Adipocyte (in vitro differentiated cells): Measurements from ENCODE around the gene CST7.

Experiments
- DNase-seq: peaks from one replicate; pipeline ENCODE4 v3.0.0-alpha.2; 2015; ENCODE audit warnings: low read depth
- H3K27me3 ChIP-seq: replicated peaks from 2 replicates; pipeline ENCODE4 v1.7.0; 2013; ENCODE audit warnings: mild to moderate bottlenecking, low read length, moderate library complexity; ENCODE audit not compliant: control insufficient read depth, insufficient read depth
- H3K36me3 ChIP-seq: 2 replicates; pipeline ENCODE4 v1.7.0; 2013; ENCODE audit warnings: low read length, mild to moderate bottlenecking, moderate library complexity; ENCODE audit not compliant: control insufficient read depth, insufficient read depth, severe bottlenecking
- H3K4me1 ChIP-seq: 2 replicates; pipeline ENCODE4 v1.7.0; 2013; ENCODE audit warnings: mild to moderate bottlenecking, low read length, moderate library complexity; ENCODE audit not compliant: control insufficient read depth, insufficient read depth
- H3K4me3 ChIP-seq: 2 replicates; pipeline ENCODE4 v1.7.0; 2013; ENCODE audit warnings: mild to moderate bottlenecking, low read length, moderate library complexity
- H3K9ac ChIP-seq: 2 replicates; pipeline ENCODE4 v1.7.0; 2013; ENCODE audit warnings: mild to moderate bottlenecking, low read length, moderate library complexity
- H3K9me3 ChIP-seq: 2 replicates; pipeline ENCODE4 v1.7.0; 2013; ENCODE audit warnings: mild to moderate bottlenecking, low read length, moderate library complexity; ENCODE audit not compliant: control insufficient read depth

The CST7 gene

GRCh38 chr20:24960861-24961260 lies 11.8 kb downstream of the CST7 start:
- DNase-seq = no peak
- Histone ChIP-seq H3K4me1 (peaks cover 10% of the 10 kb centered on the region), H3K9me3 (no peaks in the 10 kb centered on the region), H3K9ac (no peak overlapping the region), H3K36me3 (peaks cover 93% of the 10 kb centered on the region), H3K27me3 (no peaks in the 10 kb centered on the region), H3K4me3 (no peak overlapping the region)

DNA sequence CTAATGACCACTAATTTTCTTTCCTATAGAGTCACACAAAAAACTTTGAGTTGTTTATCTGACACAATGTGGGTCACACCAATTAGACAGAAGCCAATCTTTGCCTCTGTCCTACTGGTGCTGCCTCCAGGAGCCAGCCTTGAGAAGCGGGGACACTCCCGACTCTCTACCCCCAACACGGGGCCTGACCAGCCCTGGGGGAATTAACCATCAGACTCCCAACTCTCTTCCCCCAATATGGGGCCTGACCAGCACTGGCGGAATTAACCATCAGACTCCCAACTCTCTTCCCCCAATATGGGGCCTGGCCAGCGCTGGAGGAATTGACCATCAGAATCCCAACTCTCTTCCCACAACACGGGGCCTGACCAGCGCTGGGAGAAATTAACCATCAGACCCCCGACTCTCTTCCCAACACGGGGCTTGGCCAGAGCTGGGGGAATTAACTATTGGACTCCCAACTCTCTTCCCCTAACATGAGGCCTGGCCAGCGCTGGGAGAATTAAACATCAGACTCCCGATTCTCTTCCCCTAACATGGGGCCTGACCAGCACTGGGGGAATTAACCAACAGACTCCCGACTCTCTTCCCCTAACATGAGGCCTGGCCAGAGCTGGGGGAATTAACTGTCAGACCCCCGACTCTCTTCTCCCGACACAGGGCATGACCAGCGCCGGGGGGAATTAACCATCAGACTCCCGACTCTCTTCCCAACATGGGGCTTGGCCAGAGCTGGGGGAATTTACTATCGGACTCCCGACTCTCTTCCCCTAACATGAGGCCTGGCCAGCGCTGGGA lies 12.5 kb downstream of the CST7 start:
- Histone ChIP-seq H3K36me3 (peaks cover 93% of the 10 kb centered on the region), H3K9me3 (no peaks in the 10 kb centered on the region), H3K9ac (no peak overlapping the region), H3K27me3 (no peaks in the 10 kb centered on the region), H3K4me3 (no peak overlapping the region), H3K4me1 (peaks cover 10% of the 10 kb centered on the region)
- no peak for DNase-seq

DNA sequence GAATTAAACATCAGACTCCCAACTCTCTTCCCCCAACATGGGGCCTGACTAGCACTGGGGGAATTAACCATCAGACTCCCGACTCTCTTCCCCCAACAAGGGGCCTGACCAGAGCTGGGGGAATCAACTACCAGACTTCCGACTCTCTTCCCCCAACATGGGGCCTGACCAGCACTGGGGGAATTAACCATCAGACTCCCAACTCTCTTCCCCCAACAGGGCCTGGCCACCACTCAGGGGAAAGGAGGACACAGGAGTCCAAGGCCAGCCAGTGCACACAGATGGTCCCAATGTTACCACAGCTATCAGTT lies 13.1 kb downstream of the CST7 start:
- Histone ChIP-seq H3K27me3 (no peaks in the 10 kb centered on the region), H3K4me3 (no peak overlapping the region), H3K36me3 (peaks cover 93% of the 10 kb centered on the region), H3K4me1 (peaks cover 10% of the 10 kb centered on the region), H3K9me3 (no peaks in the 10 kb centered on the region), H3K9ac (no peak overlapping the region)
- DNase-seq = no peak

DNA sequence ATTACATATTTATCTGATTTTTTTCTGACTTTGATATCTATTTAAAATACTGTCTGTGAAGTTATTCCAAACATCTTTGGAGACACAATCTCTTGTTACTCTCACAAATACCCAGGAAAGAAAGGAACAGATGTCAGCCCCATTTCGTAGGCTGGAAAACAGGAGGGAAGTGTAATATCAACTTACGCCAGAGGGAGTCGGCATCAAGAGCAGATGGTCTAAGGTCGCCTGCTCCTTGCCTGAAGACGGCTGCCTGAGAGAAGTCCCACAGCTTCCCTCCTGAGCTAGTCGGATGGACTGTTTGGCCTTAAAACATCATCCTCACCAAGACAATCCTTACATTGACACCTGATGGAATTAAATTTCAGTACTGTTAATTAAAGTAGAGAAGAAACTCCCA lies 13.4 kb downstream of the CST7 start:
- DNase-seq = no peak

DNA sequence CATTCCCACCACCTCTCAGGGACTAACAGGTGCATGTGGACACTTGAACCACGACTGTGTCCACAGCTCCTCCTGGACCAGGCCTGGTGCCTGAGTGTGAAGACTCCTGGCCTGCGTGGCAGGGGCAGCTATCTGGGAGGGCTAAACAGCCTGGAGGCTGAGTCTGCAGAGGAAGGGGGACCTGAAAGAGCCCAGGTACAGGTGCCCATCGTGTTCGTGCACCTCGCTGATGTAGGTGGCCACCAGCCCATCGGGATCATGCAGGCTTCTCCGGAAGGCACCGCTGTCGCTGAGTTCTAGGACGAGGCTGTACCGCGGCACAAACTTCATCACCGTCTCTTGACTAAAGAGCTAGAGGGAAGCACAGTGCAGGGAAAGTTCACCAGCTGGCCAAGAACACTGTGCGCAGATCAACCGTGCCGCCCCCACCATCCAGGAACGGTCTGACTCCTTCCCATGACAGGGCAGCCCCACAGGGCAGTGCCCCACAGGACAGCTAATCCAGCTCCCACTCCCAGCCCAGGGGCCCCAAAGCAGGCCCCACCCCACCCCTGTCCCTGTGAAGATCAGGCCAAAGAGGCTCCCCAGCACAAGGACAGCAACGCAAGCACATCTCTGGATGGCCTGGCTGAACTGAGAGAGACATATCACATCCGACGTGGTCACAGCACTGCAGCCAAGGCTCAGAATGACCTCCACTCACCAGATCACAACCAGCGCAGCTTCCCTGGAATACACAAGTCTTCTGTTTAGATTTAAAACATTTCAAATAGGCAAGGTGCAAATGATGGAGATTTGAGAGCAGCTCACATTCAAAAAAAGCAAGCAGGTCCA lies 14.8 kb downstream of the CST7 start:
- Histone ChIP-seq H3K4me1 (no peaks in the 10 kb centered on the region), H3K36me3 (peaks cover 93% of the 10 kb centered on the region), H3K4me3 (no peak overlapping the region), H3K9ac (no peak overlapping the region), H3K9me3 (no peaks in the 10 kb centered on the region), H3K27me3 (no peaks in the 10 kb centered on the region)
- DNase-seq = no peak

More for the DNA sequence above, 13.4 kb downstream of the CST7 start:
- Histone ChIP-seq H3K9me3 (no peaks in the 10 kb centered on the region), H3K27me3 (no peaks in the 10 kb centered on the region), H3K36me3 (peaks cover 93% of the 10 kb centered on the region), H3K9ac (no peak overlapping the region), H3K4me3 (no peak overlapping the region), H3K4me1 (peaks cover 7% of the 10 kb centered on the region)

DNA sequence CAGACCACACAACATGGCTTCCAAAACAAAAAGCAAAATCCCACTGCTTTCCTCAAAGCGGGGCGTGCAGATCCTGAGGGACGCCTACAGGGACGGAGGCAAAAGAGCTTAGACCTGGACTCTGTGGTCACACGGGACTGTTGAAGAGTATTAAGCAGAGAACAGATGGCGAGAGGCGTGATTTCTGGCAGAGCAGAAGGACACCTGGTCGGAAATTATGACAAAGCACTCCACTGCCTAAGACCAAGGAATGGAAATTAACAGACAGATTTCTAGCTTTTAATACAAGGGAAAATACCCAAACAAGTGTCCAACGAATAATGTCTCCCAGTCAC lies 15.4 kb downstream of the CST7 start:
- no peak for DNase-seq
- Histone ChIP-seq H3K4me3 (no peak overlapping the region), H3K9me3 (no peaks in the 10 kb centered on the region), H3K9ac (no peak overlapping the region), H3K36me3 (peaks cover 94% of the 10 kb centered on the region), H3K27me3 (no peaks in the 10 kb centered on the region), H3K4me1 (no peaks in the 10 kb centered on the region)

GRCh38 chr20:24965065-24965919 lies 16.2 kb downstream of the CST7 start:
- no peak for DNase-seq
- peaks cover 94% of the 10 kb centered on the region for H3K36me3 ChIP-seq

DNA sequence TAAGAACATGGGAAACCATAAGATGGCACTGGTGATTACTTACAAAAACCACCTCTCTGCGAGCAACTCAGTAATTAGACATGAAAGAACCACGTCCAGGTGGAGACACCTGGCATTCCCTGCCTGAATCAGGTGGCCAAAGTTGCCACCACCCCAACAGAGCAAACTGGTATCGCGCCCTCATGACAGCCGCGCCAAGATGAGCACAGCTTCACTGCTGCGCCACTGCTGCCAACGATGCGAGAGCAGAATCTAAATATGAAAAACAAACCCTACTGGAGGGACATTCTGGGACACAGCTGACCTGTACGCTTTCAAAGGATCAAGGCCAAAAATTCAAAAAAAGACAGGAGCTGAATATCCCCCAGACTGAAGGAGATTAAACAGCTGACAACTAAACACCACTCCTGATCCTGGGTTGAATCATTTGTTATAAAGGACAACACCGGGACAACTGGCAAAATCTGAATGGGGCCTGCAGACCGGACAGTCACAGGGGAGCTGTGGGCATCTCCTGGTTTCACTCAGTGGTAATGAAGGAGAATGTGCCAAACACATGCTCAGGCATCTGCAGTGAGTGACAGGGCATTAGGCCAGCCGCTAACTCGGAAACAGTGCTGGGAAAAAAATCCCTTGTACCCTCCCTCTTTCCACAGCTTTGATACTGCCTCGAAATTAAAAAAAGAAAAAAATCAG lies 17.4 kb downstream of the CST7 start:
- no peaks in the 10 kb centered on the region for H3K27me3 ChIP-seq
- no peaks in the 10 kb centered on the region for H3K4me1 ChIP-seq
- H3K4me3 ChIP-seq = no peak overlapping the region
- peaks cover 96% of the 10 kb centered on the region for H3K36me3 ChIP-seq
- no peak for DNase-seq
- no peaks in the 10 kb centered on the region for H3K9me3 ChIP-seq
- no peak overlapping the region for H3K9ac ChIP-seq

More at GRCh38 chr20:24965065-24965919, 16.2 kb downstream of the CST7 start:
- H3K9ac ChIP-seq = no peak overlapping the region
- H3K4me3 ChIP-seq = no peak overlapping the region
- H3K27me3 ChIP-seq = no peaks in the 10 kb centered on the region
- H3K9me3 ChIP-seq = no peaks in the 10 kb centered on the region
- H3K4me1 ChIP-seq = no peaks in the 10 kb centered on the region

DNA sequence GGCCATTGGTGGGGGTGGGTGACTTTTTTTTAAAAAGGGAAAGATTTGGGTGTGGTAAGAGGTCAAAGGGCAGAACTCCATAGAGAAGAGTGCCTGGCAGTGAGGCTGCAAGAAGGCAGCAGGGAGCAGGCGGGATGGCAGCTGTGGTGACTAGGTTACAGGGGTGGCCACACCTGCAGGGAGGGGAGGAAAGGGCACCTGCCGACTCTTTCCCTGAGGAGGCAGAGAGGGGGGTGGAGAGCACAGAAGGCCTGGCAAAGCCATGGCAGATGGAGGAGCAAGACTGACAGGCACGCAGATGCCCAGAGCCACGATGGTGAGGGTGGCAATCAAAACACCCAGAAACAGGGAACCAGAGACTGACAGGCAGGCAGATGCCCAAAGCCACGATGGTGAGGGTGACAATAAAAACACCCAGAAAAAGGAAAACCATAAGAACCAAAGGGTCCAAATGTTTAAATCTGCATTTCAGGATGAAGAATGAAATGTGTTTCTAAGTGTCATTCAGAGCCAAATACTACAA lies 19.3 kb downstream of the CST7 start:
- Histone ChIP-seq H3K9ac (no peak overlapping the region), H3K27me3 (no peaks in the 10 kb centered on the region), H3K9me3 (no peaks in the 10 kb centered on the region), H3K4me1 (no peaks in the 10 kb centered on the region), H3K36me3 (peaks cover 96% of the 10 kb centered on the region), H3K4me3 (no peak overlapping the region)
- no peak for DNase-seq

DNA sequence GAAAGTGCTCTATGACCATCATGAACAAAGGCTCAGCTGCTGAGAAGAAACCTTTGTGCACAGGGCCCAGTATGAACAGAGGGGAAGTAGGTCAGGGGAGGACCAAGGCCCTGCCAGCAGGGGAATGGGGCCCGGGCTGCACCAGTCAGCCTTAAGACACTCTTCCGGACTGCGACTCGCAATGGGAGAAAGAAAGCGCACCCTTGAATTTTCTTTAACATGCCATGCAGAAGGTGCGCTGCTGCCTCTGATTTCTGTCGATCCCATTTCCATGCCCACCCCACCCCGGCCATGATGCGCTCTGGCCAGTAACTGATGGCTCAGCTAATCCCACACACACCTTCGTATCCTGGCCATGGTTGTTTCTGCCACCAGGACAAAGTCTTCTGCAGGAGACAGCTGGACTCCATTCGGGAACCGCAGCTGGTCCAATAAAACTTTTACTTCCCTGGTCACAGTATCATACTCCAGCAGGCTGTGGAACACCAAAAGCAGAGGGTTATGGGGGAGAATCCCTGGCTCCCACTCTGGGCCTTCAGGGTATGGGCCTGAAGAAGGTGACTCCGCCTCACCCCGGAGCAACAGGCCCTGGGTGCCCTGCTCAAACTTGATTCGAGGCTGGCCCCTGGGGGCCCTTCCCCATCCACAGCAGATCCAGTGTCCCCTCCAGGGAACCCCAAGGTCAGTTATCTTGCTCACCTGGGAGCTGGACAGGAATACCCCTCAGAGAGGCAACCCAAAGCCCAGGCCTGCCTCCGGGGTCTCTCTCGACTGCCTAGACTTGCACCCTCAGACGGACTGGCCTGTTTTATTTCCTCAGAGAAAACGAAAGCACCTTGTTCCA lies 20.3 kb downstream of the CST7 start:
- H3K4me1 ChIP-seq = peaks cover 8% of the 10 kb centered on the region
- H3K27me3 ChIP-seq = no peaks in the 10 kb centered on the region
- no peak overlapping the region for H3K9ac ChIP-seq
- no peak for DNase-seq
- peaks cover 96% of the 10 kb centered on the region for H3K36me3 ChIP-seq
- no peak overlapping the region for H3K4me3 ChIP-seq
- no peaks in the 10 kb centered on the region for H3K9me3 ChIP-seq
